ENCODE data around the gene RNPS1. TPM values are rescaled to one million over a fixed set of nuclear protein-coding genes. Genes with fewer than 3 reads are reported as not detected.
"Not testable (repeated sequence)": the region's sequence is repeated elsewhere in the genome, so short reads cannot be mapped to it uniquely, and the experiment has no call there.

Gene RNPS1
- total RNA-seq, 1 experiment from 2014 or later, result 131 TPM

DNA sequence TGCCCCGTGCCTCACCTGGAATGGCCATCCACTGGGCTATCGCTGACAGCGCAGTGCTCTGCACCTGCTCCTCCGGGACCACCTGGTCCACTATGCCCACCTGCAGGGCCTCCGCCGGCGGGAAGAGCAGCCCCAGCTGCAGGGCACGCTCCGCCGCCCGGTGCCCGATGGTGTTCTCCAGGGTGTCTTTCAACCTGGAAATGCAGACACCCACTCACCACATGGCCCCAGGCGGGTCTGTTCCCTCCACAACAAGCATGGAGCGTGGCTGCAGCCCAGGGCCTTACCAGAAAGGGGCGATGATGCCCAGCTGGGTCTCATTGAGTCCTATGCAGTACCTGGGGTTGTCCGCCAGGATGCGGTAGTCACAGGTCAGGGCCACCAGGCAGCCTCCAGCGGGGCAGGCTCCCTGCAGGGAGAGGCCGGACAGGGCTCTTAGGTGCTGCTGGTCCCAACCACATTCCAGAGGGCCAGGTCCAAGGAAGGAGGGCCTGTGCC lies 24.8 kb downstream of the RNPS1 start:
- peaks cover 7% of the 10 kb centered on the region; the same call in 1 of the 2 replicates for H3K4me1 ChIP-seq (ENCODE audit: insufficient read depth, low read length)
- no peak for DNase-seq

DNA sequence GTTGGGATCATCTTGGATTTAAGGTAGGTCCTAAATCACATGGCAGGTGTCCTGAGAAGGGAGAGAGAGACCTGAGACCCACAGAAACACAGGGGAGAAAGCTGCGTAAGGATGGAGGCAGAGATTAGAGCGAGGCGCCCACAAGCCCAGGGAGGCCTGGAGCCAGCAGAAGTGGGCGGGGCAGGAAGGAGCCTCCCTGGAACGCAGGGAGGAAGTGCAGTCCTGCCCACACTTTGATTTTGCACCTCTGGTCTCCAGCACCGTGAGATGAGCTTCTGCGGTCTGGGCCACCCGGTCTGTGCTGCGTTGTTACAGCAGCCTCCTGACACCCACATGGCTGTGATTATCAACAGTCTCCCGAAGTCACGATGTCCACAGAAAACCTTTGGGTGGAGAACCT lies 25.3 kb downstream of the RNPS1 start:
- H3K4me1 ChIP-seq (ENCODE audit: insufficient read depth, low read length), result peaks cover 7% of the 10 kb centered on the region; the same call in 1 of the 2 replicates
- H3K27me3 ChIP-seq (ENCODE audit: low read length), result no peaks in the 10 kb centered on the region
- no peak overlapping the region for H3K4me2 ChIP-seq (ENCODE audit: low read length)
- ATAC-seq (no peak), DNase-seq (no peak)
- intact Hi-C loops (cut with micrococcal nuclease), result no loop called here
- no peak for TF ChIP-seq EZH2phosphoT487 (IDR thresholded peaks at IDR 0.05; ENCODE audit: borderline replicate concordance, low read length)
- TF ChIP-seq, protein P1, sequence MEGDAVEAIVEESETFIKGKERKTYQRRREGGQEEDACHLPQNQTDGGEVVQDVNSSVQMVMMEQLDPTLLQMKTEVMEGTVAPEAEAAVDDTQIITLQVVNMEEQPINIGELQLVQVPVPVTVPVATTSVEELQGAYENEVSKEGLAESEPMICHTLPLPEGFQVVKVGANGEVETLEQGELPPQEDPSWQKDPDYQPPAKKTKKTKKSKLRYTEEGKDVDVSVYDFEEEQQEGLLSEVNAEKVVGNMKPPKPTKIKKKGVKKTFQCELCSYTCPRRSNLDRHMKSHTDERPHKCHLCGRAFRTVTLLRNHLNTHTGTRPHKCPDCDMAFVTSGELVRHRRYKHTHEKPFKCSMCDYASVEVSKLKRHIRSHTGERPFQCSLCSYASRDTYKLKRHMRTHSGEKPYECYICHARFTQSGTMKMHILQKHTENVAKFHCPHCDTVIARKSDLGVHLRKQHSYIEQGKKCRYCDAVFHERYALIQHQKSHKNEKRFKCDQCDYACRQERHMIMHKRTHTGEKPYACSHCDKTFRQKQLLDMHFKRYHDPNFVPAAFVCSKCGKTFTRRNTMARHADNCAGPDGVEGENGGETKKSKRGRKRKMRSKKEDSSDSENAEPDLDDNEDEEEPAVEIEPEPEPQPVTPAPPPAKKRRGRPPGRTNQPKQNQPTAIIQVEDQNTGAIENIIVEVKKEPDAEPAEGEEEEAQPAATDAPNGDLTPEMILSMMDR (conservative IDR thresholded peaks at IDR 0.05; ENCODE audit: low read depth, low read length), result no peak
- no peak overlapping the region for H3K9ac ChIP-seq (ENCODE audit: low read length)
- no peaks in the 10 kb centered on the region for H3K79me2 ChIP-seq (ENCODE audit: low read length)
- no peak overlapping the region for H3K4me3 ChIP-seq (ENCODE audit: low read length)
- no peaks in the 10 kb centered on the region for H3K9me3 ChIP-seq (ENCODE audit: low read length)
- H2AFZ ChIP-seq (ENCODE audit: low read length), result no peak overlapping the region
- no peaks in the 10 kb centered on the region for H3K9me2 ChIP-seq (replicated peaks; ENCODE audit: low read length)
- CTCF ChIA-PET, result no interaction called here
- peaks cover 7% of the 10 kb centered on the region; the same call in 1 of the 2 replicates for H3K36me3 ChIP-seq (ENCODE audit: low read depth, low read length)
- no peaks in the 10 kb centered on the region for H4K20me1 ChIP-seq (ENCODE audit: low read length)
- no peaks in the 10 kb centered on the region for H3F3A ChIP-seq (ENCODE audit: low read length, unreplicated experiment)
- no peak overlapping the region for H3K27ac ChIP-seq (ENCODE audit: low read length)
- BruUV-seq (replicated peaks), result no TSS peak
- POLR2A ChIA-PET (ENCODE audit: unreplicated experiment), result no interaction called here

More for the DNA sequence above, 24.8 kb downstream of the RNPS1 start:
- ChIA-PET CTCF (no interaction called here), POLR2A (ENCODE audit: unreplicated experiment) (no interaction called here)
- no peak overlapping the region for H2AFZ ChIP-seq (ENCODE audit: low read length)
- H3K9me2 ChIP-seq (replicated peaks; ENCODE audit: low read length), result no peaks in the 10 kb centered on the region
- ATAC-seq, result no peak
- H3K27ac ChIP-seq (ENCODE audit: low read length), result no peak overlapping the region
- no peak overlapping the region for H3K9ac ChIP-seq (ENCODE audit: low read length)
- intact Hi-C loops (cut with micrococcal nuclease), result no loop called here
- BruUV-seq (replicated peaks), result no TSS peak
- H4K20me1 ChIP-seq (ENCODE audit: low read length), result no peaks in the 10 kb centered on the region
- no peaks in the 10 kb centered on the region for H3K9me3 ChIP-seq (ENCODE audit: low read length)
- H3K79me2 ChIP-seq (ENCODE audit: low read length), result no peaks in the 10 kb centered on the region
- TF ChIP-seq, protein P1 (conservative IDR thresholded peaks at IDR 0.05; ENCODE audit: low read depth, low read length), result 0 out of 2 replicates have a peak, but pooled peaks have one; percentile 11
- no peak for TF ChIP-seq EZH2 (IDR thresholded peaks at IDR 0.05; ENCODE audit: low read length, unreplicated experiment)
- TF ChIP-seq EZH2phosphoT487 (IDR thresholded peaks at IDR 0.05; ENCODE audit: borderline replicate concordance, low read length), result no peak
- peaks cover 7% of the 10 kb centered on the region; the same call in 1 of the 2 replicates for H3K36me3 ChIP-seq (ENCODE audit: low read depth, low read length)
- H3K4me2 ChIP-seq (ENCODE audit: low read length), result no peak overlapping the region
- H3K4me3 ChIP-seq (ENCODE audit: low read length), result no peak overlapping the region
- no peaks in the 10 kb centered on the region for H3F3A ChIP-seq (ENCODE audit: low read length, unreplicated experiment)
- no peaks in the 10 kb centered on the region for H3K27me3 ChIP-seq (ENCODE audit: low read length)

DNA sequence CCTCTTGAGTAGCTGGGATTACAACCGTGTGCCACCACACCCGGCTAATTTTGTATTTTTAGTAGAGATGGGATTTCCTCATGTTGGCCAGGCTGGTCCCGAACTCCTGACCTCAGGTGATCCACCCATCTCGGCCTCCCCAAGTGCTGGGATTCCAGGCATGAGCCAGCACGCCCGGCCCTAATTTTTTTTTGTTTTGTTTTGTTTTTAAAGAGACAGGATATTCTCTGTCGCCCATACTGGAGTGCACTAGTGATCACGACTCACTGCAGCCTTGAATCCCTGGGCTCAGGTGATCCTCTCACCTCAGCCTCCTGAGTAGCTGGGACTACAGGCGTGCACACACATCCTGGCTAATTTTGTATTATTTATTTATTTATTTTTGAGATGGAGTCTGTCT lies 27.6 kb downstream of the RNPS1 start:
- H3K4me1 ChIP-seq (ENCODE audit: insufficient read depth, low read length); ATAC-seq; H3K4me3 ChIP-seq (ENCODE audit: low read length); H3K9me2 ChIP-seq (replicated peaks; ENCODE audit: low read length); H3K36me3 ChIP-seq (ENCODE audit: low read depth, low read length); POLR2A ChIA-PET (ENCODE audit: unreplicated experiment); H3K27me3 ChIP-seq (ENCODE audit: low read length); H4K20me1 ChIP-seq (ENCODE audit: low read length); intact Hi-C loops (cut with micrococcal nuclease); H3K9me3 ChIP-seq (ENCODE audit: low read length); H3K4me2 ChIP-seq (ENCODE audit: low read length); H3K79me2 ChIP-seq (ENCODE audit: low read length); H2AFZ ChIP-seq (ENCODE audit: low read length); H3K9ac ChIP-seq (ENCODE audit: low read length); H3K27ac ChIP-seq (ENCODE audit: low read length); DNase-seq; CTCF ChIA-PET; H3F3A ChIP-seq (ENCODE audit: low read length, unreplicated experiment); BruUV-seq (replicated peaks): not testable (repeated sequence)
